CD4-positive, CD25-positive, alpha-beta regulatory T cell (primary cell): ENCODE results near the gene UBXN6. TPM values are rescaled to one million over a fixed set of nuclear protein-coding genes. Genes with fewer than 3 reads are reported as not detected.

Source experiments
- ATAC-seq, 2 donors: fragments of 150-1000 bp; cut with Tn5 transposase; one replicate each; pipeline ENCODE4 v1.10.0; 2021; ENCODE audit warnings: low read depth in 2 of 2, moderate number of reproducible peaks in 2 of 2, moderate library complexity in 1 of 2
- DNase-seq, 3 donors: peaks; one replicate each; pipeline versions ENCODE4 v3.0.0 to v3.0.0-alpha.2; 2012 to 2022; ENCODE audit warnings: mixed read lengths in 1 of 3
- H3K27ac ChIP-seq: one replicate; pipeline ENCODE4 v1.7.0; 2013; ENCODE audit warnings: mild to moderate bottlenecking, low read length; ENCODE audit not compliant: insufficient read depth, poor library complexity, severe bottlenecking
- H3K27me3 ChIP-seq: one replicate; pipeline ENCODE4 v1.7.0; 2013; ENCODE audit warnings: low read length; ENCODE audit not compliant: control insufficient read depth, insufficient read depth
- H3K36me3 ChIP-seq: one replicate; pipeline ENCODE4 v1.7.0; 2013; ENCODE audit warnings: mild to moderate bottlenecking, low read length, moderate library complexity; ENCODE audit not compliant: control insufficient read depth, insufficient read depth
- H3K4me1 ChIP-seq: 2 replicates; pipeline ENCODE4 v1.7.0; 2013; ENCODE audit warnings: mild to moderate bottlenecking, low read length; ENCODE audit not compliant: insufficient read depth, control insufficient read depth, poor library complexity, severe bottlenecking
- H3K4me3 ChIP-seq: one replicate; pipeline ENCODE4 v1.7.0; 2013; ENCODE audit warnings: low read depth, mild to moderate bottlenecking, low read length, moderate library complexity
- H3K9me3 ChIP-seq, 2 experiments: 1 replicate in 1 of 2; 2 replicates in 1 of 2; pipeline ENCODE4 v1.7.0; 2013; ENCODE audit warnings: low read length in 2 of 2, mild to moderate bottlenecking in 1 of 2, moderate library complexity in 1 of 2; ENCODE audit not compliant: control insufficient read depth in 2 of 2
- H3K27ac Mint-ChIP-seq, 3 donors: one replicate each; pipeline ENCODE4 v1.8.0; 2020 to 2022; ENCODE audit warnings: mild to moderate bottlenecking in 3 of 3, mixed read lengths in 3 of 3, moderate library complexity in 2 of 3
- H3K27me3 Mint-ChIP-seq: one replicate; pipeline ENCODE4 v1.8.0; 2022; ENCODE audit warnings: mild to moderate bottlenecking, mixed read lengths
- H3K36me3 Mint-ChIP-seq: one replicate; pipeline ENCODE4 v1.8.0; 2020; ENCODE audit warnings: mixed read lengths
- H3K4me1 Mint-ChIP-seq, 4 donors: one replicate each; pipeline ENCODE4 v1.8.0; 2020 to 2022; ENCODE audit warnings: mixed read lengths in 4 of 4, mild to moderate bottlenecking in 1 of 4
- H3K4me3 Mint-ChIP-seq, 4 donors: one replicate each; pipeline ENCODE4 v1.8.0; 2020 to 2022; ENCODE audit warnings: mild to moderate bottlenecking in 4 of 4, mixed read lengths in 4 of 4, moderate library complexity in 3 of 4
- H3K9me3 Mint-ChIP-seq, 7 donors: one replicate each; pipeline ENCODE4 v1.8.0; 2020 to 2022; ENCODE audit warnings: mixed read lengths in 7 of 7, mild to moderate bottlenecking in 3 of 7, moderate library complexity in 2 of 7
- polyA plus RNA-seq, 4 donors: library from polyadenylated mRNA; unstranded; fragments of 300-500 nt; fragmentation: Illumina TruSeq; gene quantifications; one replicate each; pipeline ENCODE4 v1.2.3, GENCODE V29; 2021
- total RNA-seq: library from RNA; stranded (reverse); gene quantifications from one replicate; pipeline ENCODE4 v1.2.3, GENCODE V29; 2022

The UBXN6 gene
- total and polyA plus RNA-seq, 5 donors from 2014 or later: 4.6 to 54.2 (median 5.1) TPM

- Mint-ChIP-seq H3K27ac (peak overlapping the region; percentile 87 to 98 (median 97)), H3K4me3 (peak overlapping the region; percentile 84 to 92 (median 88)), H3K4me1 (peaks cover 11 to 67% (median 44%) of the 10 kb centered on the region in 4 donors), H3K9me3 (no peaks in the 10 kb centered on the region), H3K27me3 (no peaks in the 10 kb centered on the region), H3K36me3 (peaks cover 9% of the 10 kb centered on the region)
- no peak for ATAC-seq
- Histone ChIP-seq H3K9me3 (no peaks in the 10 kb centered on the region), H3K27me3 (no peaks in the 10 kb centered on the region), H3K4me1 (peaks cover 52% of the 10 kb centered on the region), H3K27ac (peak overlapping the region; percentile 98), H3K4me3 (peak overlapping the region; percentile 87), H3K36me3 (no peaks in the 10 kb centered on the region)
- DNase-seq: no peak
These were observed 55.8 kb downstream of the UBXN6 start for GRCh38 chr19:4401769-4402170.

- Histone ChIP-seq H3K4me1 (peaks cover 52% of the 10 kb centered on the region), H3K9me3 (no peaks in the 10 kb centered on the region), H3K36me3 (peaks cover 3% of the 10 kb centered on the region), H3K27ac (peak within 1 kb of the TSS; percentile 98), H3K4me3 (peak within 1 kb of the TSS; percentile 97), H3K27me3 (no peaks in the 10 kb centered on the region)
- H3K4me1 Mint-ChIP-seq: peaks cover 11 to 79% (median 52%) of the 10 kb centered on the region in 4 donors
- peak within 1 kb of the TSS; percentile 91 to 98 (median 92) for H3K4me3 Mint-ChIP-seq
- DNase-seq (peak; percentile 85 to 94 (median 90)), ATAC-seq (peak; percentile 69 to 74)
- peak within 1 kb of the TSS; percentile 86 to 98 (median 97) for H3K27ac Mint-ChIP-seq
- no peaks in the 10 kb centered on the region for H3K9me3 Mint-ChIP-seq
- H3K36me3 Mint-ChIP-seq: peaks cover 8% of the 10 kb centered on the region
- no peaks in the 10 kb centered on the region for H3K27me3 Mint-ChIP-seq
These were observed 57.3 kb downstream of the UBXN6 start, which contains the start of gene SH3GL1 for GRCh38 chr19:4400135-4400936. Gene SH3GL1, minus strand, starts transcription at chr19:4400547. Its CDS starts 179 bp downstream, at chr19:4400368.

- DNase-seq (peak in 2 of 3 donors; percentile 12 to 43), ATAC-seq (no peak)
- Histone ChIP-seq H3K4me1 (peaks cover 54% of the 10 kb centered on the region), H3K36me3 (peaks cover 8% of the 10 kb centered on the region), H3K4me3 (peak overlapping the region; percentile 97), H3K9me3 (no peaks in the 10 kb centered on the region), H3K27ac (peak overlapping the region; percentile 84), H3K27me3 (no peaks in the 10 kb centered on the region)
- peaks cover 11 to 81% (median 56%) of the 10 kb centered on the region in 4 donors for H3K4me1 Mint-ChIP-seq
- no peaks in the 10 kb centered on the region for H3K27me3 Mint-ChIP-seq
- no peaks in the 10 kb centered on the region for H3K9me3 Mint-ChIP-seq
- H3K4me3 Mint-ChIP-seq: peak overlapping the region; percentile 91 to 98 (median 92)
- H3K36me3 Mint-ChIP-seq: peaks cover 13% of the 10 kb centered on the region
- peak overlapping the region; percentile 86 to 91 (median 89) for H3K27ac Mint-ChIP-seq
These were observed 57.8 kb downstream of the UBXN6 start for GRCh38 chr19:4399812-4400134.

GRCh38 chr19:4396949-4397783, 60.4 kb downstream of the UBXN6 start:
- H3K36me3 ChIP-seq: peaks cover 16% of the 10 kb centered on the region
- H3K4me1 ChIP-seq: peaks cover 52% of the 10 kb centered on the region
- Mint-ChIP-seq H3K4me1 (peaks cover 3 to 81% (median 56%) of the 10 kb centered on the region in 4 donors), H3K9me3 (no peaks in the 10 kb centered on the region), H3K27ac (peak overlapping the region in 2 of 3 donors; percentile 38 to 73), H3K36me3 (peaks cover 14% of the 10 kb centered on the region), H3K27me3 (no peaks in the 10 kb centered on the region), H3K4me3 (peak overlapping the region; percentile 27 to 92 (median 66))
- H3K27ac ChIP-seq: no peak overlapping the region
- H3K4me3 ChIP-seq: no peak overlapping the region
- no peaks in the 10 kb centered on the region for H3K27me3 ChIP-seq
- H3K9me3 ChIP-seq: no peaks in the 10 kb centered on the region
- ATAC-seq (no peak), DNase-seq (no peak)

Other genes starting within 250 kb of the UBXN6 start
- not detected for gene EBI3, start 228.3 kb downstream of the UBXN6 start, total RNA-seq
- gene EBI3, start 228.3 kb downstream of the UBXN6 start, polyA plus RNA-seq: under 1 TPM in 2 of 4 donors, not detected in 2; 0.24 to 0.57 TPM
- 37.7 TPM for gene YJU2, start 210.7 kb downstream of the UBXN6 start, total RNA-seq
- gene YJU2, start 210.7 kb downstream of the UBXN6 start, polyA plus RNA-seq: 10 to 100 TPM; 24.8 to 34.1 (median 28.2) TPM
- gene SHD, start 178.5 kb downstream of the UBXN6 start, total RNA-seq: not detected
- not detected for gene SHD, start 178.5 kb downstream of the UBXN6 start, polyA plus RNA-seq
- gene TMIGD2, start 155.4 kb downstream of the UBXN6 start, total RNA-seq: 4.8 TPM
- gene TMIGD2, start 155.4 kb downstream of the UBXN6 start, polyA plus RNA-seq: 10 to 100 TPM in 2 of 4 donors, 1 to 10 TPM in 2; 4.8 to 17.1 (median 11.1) TPM
- 1.0 TPM for gene FSD1, start 153.2 kb downstream of the UBXN6 start, total RNA-seq
- gene FSD1, start 153.2 kb downstream of the UBXN6 start, polyA plus RNA-seq: 1 to 10 TPM in 1 of 4 donors, under 1 TPM in 1, not detected in 2; 0.76 to 1.6 TPM
- gene STAP2, start 119.0 kb downstream of the UBXN6 start, total RNA-seq: 2.2 TPM
- 1 to 10 TPM; 1.6 to 3.0 (median 2.4) TPM for gene STAP2, start 119.0 kb downstream of the UBXN6 start, polyA plus RNA-seq
- 12.2 TPM for gene MPND, start 114.2 kb downstream of the UBXN6 start, total RNA-seq
- gene MPND, start 114.2 kb downstream of the UBXN6 start, polyA plus RNA-seq: 1 to 10 TPM; 4.9 to 7.2 (median 5.7) TPM
- gene SH3GL1, start 57.2 kb downstream of the UBXN6 start, total RNA-seq: 54.0 TPM
- gene SH3GL1, start 57.2 kb downstream of the UBXN6 start, polyA plus RNA-seq: 10 to 100 TPM; 13.4 to 23.0 (median 17.6) TPM
- gene CHAF1A, start 55.2 kb downstream of the UBXN6 start, total RNA-seq: 28.9 TPM
- gene CHAF1A, start 55.2 kb downstream of the UBXN6 start, polyA plus RNA-seq: 1 to 10 TPM; 2.6 to 5.5 (median 3.6) TPM
- gene HDGFL2, start 14.5 kb upstream of the UBXN6 start, total RNA-seq: 32.7 TPM
- 10 to 100 TPM; 11.5 to 12.6 (median 12.2) TPM for gene HDGFL2, start 14.5 kb upstream of the UBXN6 start, polyA plus RNA-seq
- gene PLIN4, start 60.7 kb upstream of the UBXN6 start, total RNA-seq: not detected
- under 1 TPM in 3 of 4 donors, not detected in 1; 0.02 to 0.13 (median 0.05) TPM for gene PLIN4, start 60.7 kb upstream of the UBXN6 start, polyA plus RNA-seq
- not detected for gene PLIN5, start 77.4 kb upstream of the UBXN6 start, total RNA-seq
- gene PLIN5, start 77.4 kb upstream of the UBXN6 start, polyA plus RNA-seq: under 1 TPM in 3 of 4 donors, not detected in 1; 0.07 to 0.97 (median 0.25) TPM
- gene LRG1, start 82.2 kb upstream of the UBXN6 start, total RNA-seq: 0.49 TPM
- gene LRG1, start 82.2 kb upstream of the UBXN6 start, polyA plus RNA-seq: 1 to 10 TPM in 3 of 4 donors, under 1 TPM in 1; 0.47 to 1.4 (median 1.2) TPM
- not detected for gene SEMA6B, start 101.9 kb upstream of the UBXN6 start, total RNA-seq
- gene SEMA6B, start 101.9 kb upstream of the UBXN6 start, polyA plus RNA-seq: not detected
- 15.9 TPM for gene TNFAIP8L1, start 181.7 kb upstream of the UBXN6 start, total RNA-seq
- gene TNFAIP8L1, start 181.7 kb upstream of the UBXN6 start, polyA plus RNA-seq: 1 to 10 TPM; 6.5 to 7.9 (median 7.4) TPM
- gene MYDGF, start 212.5 kb upstream of the UBXN6 start, total RNA-seq: 25.7 TPM
- 100 to 1,000 TPM in 1 of 4 donors, 10 to 100 TPM in 3; 90.1 to 106 (median 98.5) TPM for gene MYDGF, start 212.5 kb upstream of the UBXN6 start, polyA plus RNA-seq